Myocyte (in vitro differentiated cells): Measurements from ENCODE around the gene PRUNE1. TPM values are rescaled to one million over a fixed set of nuclear protein-coding genes. Genes with fewer than 3 reads are reported as not detected.

ENCODE experiments used
- DNase-seq: peaks from one replicate; pipeline ENCODE4 v3.0.0-alpha.2; 2012; ENCODE audit warnings: low read depth
- total RNA-seq: library from RNA; depleted of rRNA; stranded (reverse); fragments of >200 nt; gene quantifications from 2 replicates; pipeline ENCODE4 v1.2.3, GENCODE V29; 2014

The PRUNE1 gene
- total RNA-seq, 1 donor from 2014 or later: 47.5 TPM

- DNase-seq: no peak
Measured at GRCh38 chr1:151005729-151006319, 2.4 kb upstream of the PRUNE1 start.

GRCh38 chr1:151006327-151007052 lies 1.8 kb upstream of the PRUNE1 start, which contains the start of gene MINDY1:
MINDY1 (minus strand) TSS chr1:151006902; CDS start chr1:151002617, 4,285 bp downstream.
- DNase-seq: peak; percentile 91

GRCh38 chr1:151007853-151008243 lies 401 bp upstream of the PRUNE1 start:
- DNase-seq: no peak

GRCh38 chr1:151009206-151009587 lies 948 bp downstream of the PRUNE1 start:
- no peak for DNase-seq

GRCh38 chr1:151009674-151010345 lies 1.6 kb downstream of the PRUNE1 start:
- DNase-seq: no peak

- no peak for DNase-seq
Measured at GRCh38 chr1:151010346-151010726, 2.1 kb downstream of the PRUNE1 start.

- peak; percentile 20 for DNase-seq
Measured at GRCh38 chr1:151011154-151011850, 3.1 kb downstream of the PRUNE1 start.

- DNase-seq: no peak
Measured at GRCh38 chr1:151012684-151013471, 4.6 kb downstream of the PRUNE1 start.

- no peak for DNase-seq
Measured at GRCh38 chr1:151013518-151013917, 5.3 kb downstream of the PRUNE1 start.

GRCh38 chr1:151024540-151025146 lies 16.4 kb downstream of the PRUNE1 start:
- peak; percentile 91 for DNase-seq

GRCh38 chr1:151026460-151026859 lies 18.2 kb downstream of the PRUNE1 start:
- no peak for DNase-seq

- DNase-seq: no peak
Measured at GRCh38 chr1:151032164-151032563, 23.9 kb downstream of the PRUNE1 start.

GRCh38 chr1:151035167-151035566 lies 26.9 kb downstream of the PRUNE1 start:
- DNase-seq: no peak

- no peak for DNase-seq
Measured at GRCh38 chr1:151036356-151036755, 28.1 kb downstream of the PRUNE1 start, which contains the start of gene BNIPL. BNIPL (plus strand) TSS chr1:151036586; CDS start chr1:151036726, 140 bp downstream.

- no peak for DNase-seq
Measured at GRCh38 chr1:151037032-151037431, 28.8 kb downstream of the PRUNE1 start.

GRCh38 chr1:151039521-151039920 lies 31.3 kb downstream of the PRUNE1 start:
- DNase-seq: no peak

GRCh38 chr1:151043163-151043562 lies 34.9 kb downstream of the PRUNE1 start:
- DNase-seq: no peak

GRCh38 chr1:151047591-151047924 lies 39.3 kb downstream of the PRUNE1 start, which contains the start of gene C1orf56:
C1orf56 (plus strand) TSS chr1:151047751; CDS start chr1:151047848, 97 bp downstream.
- DNase-seq: peak; percentile 79

GRCh38 chr1:151047925-151048644 lies 39.8 kb downstream of the PRUNE1 start:
- peak; percentile 79 for DNase-seq

GRCh38 chr1:151048645-151049032 lies 40.4 kb downstream of the PRUNE1 start:
- no peak for DNase-seq
